Lung microvascular endothelial cell (primary cell): ENCODE measurements around the gene GOLGA6D. TPM values are rescaled to one million over a fixed set of nuclear protein-coding genes. Genes with fewer than 3 reads are reported as not detected.
"Not testable (repeated sequence)": the region's sequence is repeated elsewhere in the genome, so short reads cannot be mapped to it uniquely, and the experiment has no call there.

ENCODE experiments used
- DNase-seq, 2 donors: peaks; one replicate each; pipeline versions ENCODE4 v3.0.0 to v3.0.0-alpha.2; 2010; ENCODE audit warnings: low read depth in 2 of 2
- total RNA-seq: library from RNA; depleted of rRNA; stranded (reverse); fragments of >200 nt; gene quantifications from 2 replicates; pipeline ENCODE4 v1.2.1, GENCODE V29; 2014

GOLGA6D gene
- total RNA-seq, 1 donor from 2014 or later, result not detected

- DNase-seq, result not testable (repeated sequence)
Measured at GRCh38 chr15:75284152-75284551, 1.5 kb downstream of the GOLGA6D start.

- not testable (repeated sequence) for DNase-seq
Measured at GRCh38 chr15:75293660-75294059, 11.0 kb downstream of the GOLGA6D start.

GRCh38 chr15:75298541-75299310, 16.1 kb downstream of the GOLGA6D start:
- DNase-seq, result not testable (repeated sequence)

- DNase-seq, result not testable (repeated sequence)
Measured at GRCh38 chr15:75299311-75299688, 16.7 kb downstream of the GOLGA6D start.

- DNase-seq, result not testable (repeated sequence)
Measured at GRCh38 chr15:75300026-75300425, 17.4 kb downstream of the GOLGA6D start.

GRCh38 chr15:75302318-75302717, 19.7 kb downstream of the GOLGA6D start:
- DNase-seq, result no peak

- DNase-seq, result not testable (repeated sequence)
Measured at GRCh38 chr15:75302753-75303152, 20.1 kb downstream of the GOLGA6D start.

GRCh38 chr15:75306188-75306587, 23.6 kb downstream of the GOLGA6D start:
- DNase-seq, result no peak

- DNase-seq, result peak; percentile 19 to 50
Measured at GRCh38 chr15:75307778-75308390, 25.2 kb downstream of the GOLGA6D start.

- no peak for DNase-seq
Measured at GRCh38 chr15:75309711-75310110, 27.1 kb downstream of the GOLGA6D start.

- DNase-seq, result not testable (repeated sequence)
Measured at GRCh38 chr15:75312548-75312947, 29.9 kb downstream of the GOLGA6D start.

GRCh38 chr15:75313116-75313845, 30.6 kb downstream of the GOLGA6D start:
- no peak for DNase-seq

- no peak for DNase-seq
Measured at GRCh38 chr15:75314552-75315290, 32.1 kb downstream of the GOLGA6D start.

- not testable (repeated sequence) for DNase-seq
Measured at GRCh38 chr15:75319231-75319897, 36.7 kb downstream of the GOLGA6D start.

- no peak for DNase-seq
Measured at GRCh38 chr15:75321711-75322110, 39.1 kb downstream of the GOLGA6D start.

GRCh38 chr15:75325922-75326321, 43.3 kb downstream of the GOLGA6D start:
- no peak for DNase-seq

GRCh38 chr15:75327005-75327404, 44.4 kb downstream of the GOLGA6D start:
- no peak for DNase-seq

GRCh38 chr15:75327491-75327890, 44.9 kb downstream of the GOLGA6D start:
- DNase-seq, result no peak

- no peak for DNase-seq
Measured at GRCh38 chr15:75328493-75329314, 46.1 kb downstream of the GOLGA6D start.

- no peak for DNase-seq
Measured at GRCh38 chr15:75329571-75329970, 46.9 kb downstream of the GOLGA6D start.
